Nephron progenitor cell (in vitro differentiated cells): Measurements from ENCODE around the gene UGT1A3.
"Not testable (repeated sequence)": the region's sequence is repeated elsewhere in the genome, so short reads cannot be mapped to it uniquely, and the experiment has no call there.

Experiments used
- DNase-seq: peaks from one replicate; pipeline ENCODE4 v3.0.0; 2021
- H3K27ac Mint-ChIP-seq: 2 replicates; pipeline ENCODE4 v1.8.0; 2021; ENCODE audit warnings: mild to moderate bottlenecking, moderate library complexity, mixed read lengths
- H3K27me3 Mint-ChIP-seq: 2 replicates; pipeline ENCODE4 v1.8.0; 2021; ENCODE audit warnings: mild to moderate bottlenecking, low read depth, mixed read lengths; ENCODE audit not compliant: poor library complexity
- H3K36me3 Mint-ChIP-seq: 2 replicates; pipeline ENCODE4 v1.8.0; 2021; ENCODE audit warnings: low read depth, mixed read lengths
- H3K4me1 Mint-ChIP-seq: 2 replicates; pipeline ENCODE4 v1.8.0; 2021; ENCODE audit warnings: mixed read lengths
- H3K4me3 Mint-ChIP-seq: 2 replicates; pipeline ENCODE4 v1.8.0; 2021; ENCODE audit warnings: mild to moderate bottlenecking, moderate library complexity, mixed read lengths
- H3K9me3 Mint-ChIP-seq: 2 replicates; pipeline ENCODE4 v1.8.0; 2021; ENCODE audit warnings: mild to moderate bottlenecking, moderate library complexity, mixed read lengths
- TF ChIP-seq, protein P1 (sequence below): fragments of 200-600 bp; sonication (generic); IDR thresholded peaks from 2 replicates; pipeline ENCODE4 v1.5.0; 2021; ENCODE audit warnings: antibody characterized with exemption

The UGT1A3 gene

DNA sequence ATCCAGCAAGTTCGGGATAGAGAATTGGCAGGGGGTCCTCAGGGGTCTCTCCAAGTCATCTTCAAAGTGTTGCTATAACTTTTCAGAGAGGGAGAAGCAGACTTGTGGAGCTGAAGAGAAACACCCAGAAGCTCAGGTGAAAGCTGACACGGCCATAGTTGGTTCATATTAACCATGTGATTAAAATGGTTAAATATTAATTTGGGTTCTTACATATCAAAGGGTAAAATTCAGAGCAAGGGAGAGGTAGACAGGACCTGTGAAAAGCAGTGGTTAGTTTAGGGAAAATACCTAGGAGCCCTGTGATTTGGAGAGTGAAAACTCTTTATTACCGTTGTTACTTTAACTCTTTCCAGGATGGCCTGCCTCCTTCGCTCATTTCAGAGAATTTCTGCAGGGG lies 36.2 kb upstream of the UGT1A3 start, which contains the start of gene UGT1A6:
Gene UGT1A6, plus strand, starts transcription at position 243 of the 400 bp plus-strand sequence. Its CDS starts 115 bp downstream, at position 358.
- no peak within 1 kb of the TSS for H3K4me3 Mint-ChIP-seq
- DNase-seq = no peak
- peak within 1 kb of the TSS; percentile 53 for H3K27ac Mint-ChIP-seq
- H3K4me1 Mint-ChIP-seq = peaks cover 5% of the 10 kb centered on the region
- no peaks in the 10 kb centered on the region for H3K9me3 Mint-ChIP-seq
- TF ChIP-seq, protein P1, sequence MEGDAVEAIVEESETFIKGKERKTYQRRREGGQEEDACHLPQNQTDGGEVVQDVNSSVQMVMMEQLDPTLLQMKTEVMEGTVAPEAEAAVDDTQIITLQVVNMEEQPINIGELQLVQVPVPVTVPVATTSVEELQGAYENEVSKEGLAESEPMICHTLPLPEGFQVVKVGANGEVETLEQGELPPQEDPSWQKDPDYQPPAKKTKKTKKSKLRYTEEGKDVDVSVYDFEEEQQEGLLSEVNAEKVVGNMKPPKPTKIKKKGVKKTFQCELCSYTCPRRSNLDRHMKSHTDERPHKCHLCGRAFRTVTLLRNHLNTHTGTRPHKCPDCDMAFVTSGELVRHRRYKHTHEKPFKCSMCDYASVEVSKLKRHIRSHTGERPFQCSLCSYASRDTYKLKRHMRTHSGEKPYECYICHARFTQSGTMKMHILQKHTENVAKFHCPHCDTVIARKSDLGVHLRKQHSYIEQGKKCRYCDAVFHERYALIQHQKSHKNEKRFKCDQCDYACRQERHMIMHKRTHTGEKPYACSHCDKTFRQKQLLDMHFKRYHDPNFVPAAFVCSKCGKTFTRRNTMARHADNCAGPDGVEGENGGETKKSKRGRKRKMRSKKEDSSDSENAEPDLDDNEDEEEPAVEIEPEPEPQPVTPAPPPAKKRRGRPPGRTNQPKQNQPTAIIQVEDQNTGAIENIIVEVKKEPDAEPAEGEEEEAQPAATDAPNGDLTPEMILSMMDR = no peak
- H3K27me3 Mint-ChIP-seq = peaks cover 11% of the 10 kb centered on the region
- H3K36me3 Mint-ChIP-seq = no peaks in the 10 kb centered on the region

GRCh38 chr2:233693963-233694362 lies 34.9 kb upstream of the UGT1A3 start:
- Mint-ChIP-seq H3K9me3 (no peaks in the 10 kb centered on the region), H3K4me3 (no peak overlapping the region), H3K36me3 (no peaks in the 10 kb centered on the region), H3K27ac (peak overlapping the region; percentile 53), H3K4me1 (peaks cover 5% of the 10 kb centered on the region), H3K27me3 (peaks cover 11% of the 10 kb centered on the region)
- DNase-seq = no peak
- TF ChIP-seq, protein P1 = no peak

- H3K27ac Mint-ChIP-seq = no peak overlapping the region
- H3K27me3 Mint-ChIP-seq = peaks cover 11% of the 10 kb centered on the region
- TF ChIP-seq, protein P1 = no peak
- no peaks in the 10 kb centered on the region for H3K36me3 Mint-ChIP-seq
- no peaks in the 10 kb centered on the region for H3K9me3 Mint-ChIP-seq
- H3K4me1 Mint-ChIP-seq = peaks cover 4% of the 10 kb centered on the region
- no peak overlapping the region for H3K4me3 Mint-ChIP-seq
- no peak for DNase-seq
Measured at GRCh38 chr2:233698740-233699139, 30.1 kb upstream of the UGT1A3 start.

DNA sequence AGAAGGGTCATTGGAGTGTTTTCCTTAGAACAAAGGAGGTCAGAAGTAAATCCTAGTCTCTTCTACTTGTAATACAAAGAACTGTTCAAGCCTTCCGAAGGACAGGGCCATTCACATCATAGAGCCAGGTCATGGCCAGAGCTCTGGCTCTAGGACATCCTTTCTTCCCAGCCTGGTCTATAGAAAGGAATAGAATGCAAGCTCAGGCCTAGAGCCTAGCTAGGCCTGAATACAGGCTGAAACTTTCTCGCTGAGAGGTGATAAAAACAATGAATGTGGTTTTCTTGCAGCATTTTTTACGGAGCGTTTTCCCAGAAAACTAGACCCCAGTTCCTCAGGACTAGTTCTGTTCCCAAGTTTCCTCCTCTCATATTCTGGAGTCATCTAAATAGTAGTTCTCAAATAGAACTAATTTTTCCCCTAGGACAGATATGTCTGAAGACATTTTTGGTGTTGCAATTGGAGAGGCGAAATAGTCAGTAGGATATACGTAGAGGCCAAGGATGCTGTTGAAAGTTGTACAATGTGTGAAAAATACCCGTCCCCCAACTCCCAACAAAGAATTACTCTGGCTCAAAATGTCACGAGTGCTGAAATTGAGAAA lies 29.3 kb upstream of the UGT1A3 start:
- H3K36me3 Mint-ChIP-seq = no peaks in the 10 kb centered on the region
- peaks cover 5% of the 10 kb centered on the region for H3K9me3 Mint-ChIP-seq
- H3K27me3 Mint-ChIP-seq = peaks cover 11% of the 10 kb centered on the region
- TF ChIP-seq, protein P1 = no peak
- no peaks in the 10 kb centered on the region for H3K4me1 Mint-ChIP-seq
- DNase-seq = no peak
- no peak overlapping the region for H3K27ac Mint-ChIP-seq
- no peak overlapping the region for H3K4me3 Mint-ChIP-seq

DNA sequence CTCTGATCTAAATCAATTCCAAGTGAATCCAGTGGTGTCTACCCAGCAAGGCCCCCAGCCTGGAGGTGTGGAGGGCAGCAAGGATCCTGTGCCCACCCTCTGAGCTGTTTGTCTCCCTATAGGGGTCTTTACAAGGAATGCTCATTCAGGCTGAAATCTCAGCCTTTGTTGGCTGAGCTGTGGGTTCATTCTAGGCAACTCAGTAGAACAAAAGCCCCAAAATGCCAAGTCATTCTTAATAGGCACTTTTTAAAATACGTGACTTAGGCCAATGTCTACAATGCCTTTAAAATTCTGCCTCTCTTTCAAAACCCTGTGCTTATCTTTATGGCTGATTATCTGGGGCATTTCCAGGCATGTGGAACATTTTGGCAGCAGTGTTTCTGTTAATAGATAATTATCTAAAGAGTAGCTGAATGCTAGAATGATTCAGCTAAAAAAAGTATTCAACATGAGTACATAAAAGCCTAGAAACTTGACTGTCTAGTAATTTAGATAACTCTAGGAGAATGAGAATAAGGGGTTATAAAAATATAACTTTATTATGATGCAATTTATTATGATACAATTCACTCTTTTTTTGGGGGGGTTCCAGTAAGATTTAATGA lies 28.7 kb upstream of the UGT1A3 start:
- H3K27ac Mint-ChIP-seq = no peak overlapping the region
- no peak for DNase-seq

DNA sequence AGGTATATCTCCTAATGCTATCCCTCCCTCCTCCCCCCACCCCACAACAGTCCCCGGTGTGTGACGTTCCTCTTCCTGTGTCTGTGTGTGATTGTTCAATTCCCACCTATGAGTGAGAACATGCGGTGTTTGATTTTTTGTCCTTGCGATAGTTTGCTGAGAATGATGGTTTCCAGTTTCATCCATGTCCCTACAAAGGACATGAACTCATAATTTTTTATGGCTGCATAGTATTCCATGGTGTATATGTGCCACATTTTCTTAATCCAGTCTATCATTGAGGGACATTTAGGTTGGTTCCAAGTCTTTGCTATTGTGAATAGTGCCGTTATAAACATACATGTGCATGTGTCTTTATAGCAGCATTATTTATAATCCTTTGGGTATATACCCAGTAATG lies 28.0 kb upstream of the UGT1A3 start:
- H3K4me1 Mint-ChIP-seq, H3K27ac Mint-ChIP-seq, H3K36me3 Mint-ChIP-seq, DNase-seq, H3K4me3 Mint-ChIP-seq, H3K9me3 Mint-ChIP-seq: not testable (repeated sequence)
- peaks cover 11% of the 10 kb centered on the region for H3K27me3 Mint-ChIP-seq

More for the DNA sequence above, 28.7 kb upstream of the UGT1A3 start:
- Mint-ChIP-seq H3K4me3 (no peak overlapping the region), H3K9me3 (peaks cover 5% of the 10 kb centered on the region), H3K27me3 (peaks cover 11% of the 10 kb centered on the region), H3K36me3 (no peaks in the 10 kb centered on the region), H3K4me1 (no peaks in the 10 kb centered on the region)
- TF ChIP-seq, protein P1 = no peak
